ENCODE measurements around the gene FBXO31.

Gene FBXO31

DNA sequence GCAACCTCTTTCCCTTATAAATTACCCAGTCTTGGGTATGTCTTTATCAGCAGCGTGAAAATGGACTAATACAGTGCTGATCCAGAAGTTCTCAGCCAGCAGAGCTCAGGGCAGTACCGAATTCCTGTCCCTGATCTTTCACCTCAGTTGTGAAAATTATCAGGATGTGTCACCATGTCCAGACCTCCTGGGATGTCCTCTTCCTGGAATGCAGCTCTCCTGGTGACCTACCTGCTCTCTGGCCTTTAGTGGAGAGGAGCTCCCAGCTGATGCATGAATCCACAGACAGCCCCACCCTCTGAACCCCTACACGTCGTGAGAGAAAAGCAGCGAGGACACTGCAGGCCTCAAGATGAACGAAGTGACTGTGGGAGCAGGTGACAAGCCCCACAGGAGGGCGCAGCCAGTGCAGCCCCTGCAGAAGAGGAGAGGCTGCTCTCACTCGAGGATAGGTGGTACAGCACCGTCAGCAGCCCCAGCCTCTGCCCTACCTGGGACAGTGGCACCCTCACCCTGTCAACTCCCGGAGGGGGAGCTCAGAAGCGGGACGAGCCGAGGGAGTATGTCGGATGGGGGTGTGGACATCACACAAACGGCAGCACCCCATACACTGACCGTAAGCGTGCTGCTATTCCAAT, 44.4 kb downstream of the FBXO31 start:
- H3K27ac ChIP-seq, result no peak overlapping the region
- TF ChIP-seq, protein P1, sequence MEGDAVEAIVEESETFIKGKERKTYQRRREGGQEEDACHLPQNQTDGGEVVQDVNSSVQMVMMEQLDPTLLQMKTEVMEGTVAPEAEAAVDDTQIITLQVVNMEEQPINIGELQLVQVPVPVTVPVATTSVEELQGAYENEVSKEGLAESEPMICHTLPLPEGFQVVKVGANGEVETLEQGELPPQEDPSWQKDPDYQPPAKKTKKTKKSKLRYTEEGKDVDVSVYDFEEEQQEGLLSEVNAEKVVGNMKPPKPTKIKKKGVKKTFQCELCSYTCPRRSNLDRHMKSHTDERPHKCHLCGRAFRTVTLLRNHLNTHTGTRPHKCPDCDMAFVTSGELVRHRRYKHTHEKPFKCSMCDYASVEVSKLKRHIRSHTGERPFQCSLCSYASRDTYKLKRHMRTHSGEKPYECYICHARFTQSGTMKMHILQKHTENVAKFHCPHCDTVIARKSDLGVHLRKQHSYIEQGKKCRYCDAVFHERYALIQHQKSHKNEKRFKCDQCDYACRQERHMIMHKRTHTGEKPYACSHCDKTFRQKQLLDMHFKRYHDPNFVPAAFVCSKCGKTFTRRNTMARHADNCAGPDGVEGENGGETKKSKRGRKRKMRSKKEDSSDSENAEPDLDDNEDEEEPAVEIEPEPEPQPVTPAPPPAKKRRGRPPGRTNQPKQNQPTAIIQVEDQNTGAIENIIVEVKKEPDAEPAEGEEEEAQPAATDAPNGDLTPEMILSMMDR (conservative IDR thresholded peaks at IDR 0.05), result no peak

DNA sequence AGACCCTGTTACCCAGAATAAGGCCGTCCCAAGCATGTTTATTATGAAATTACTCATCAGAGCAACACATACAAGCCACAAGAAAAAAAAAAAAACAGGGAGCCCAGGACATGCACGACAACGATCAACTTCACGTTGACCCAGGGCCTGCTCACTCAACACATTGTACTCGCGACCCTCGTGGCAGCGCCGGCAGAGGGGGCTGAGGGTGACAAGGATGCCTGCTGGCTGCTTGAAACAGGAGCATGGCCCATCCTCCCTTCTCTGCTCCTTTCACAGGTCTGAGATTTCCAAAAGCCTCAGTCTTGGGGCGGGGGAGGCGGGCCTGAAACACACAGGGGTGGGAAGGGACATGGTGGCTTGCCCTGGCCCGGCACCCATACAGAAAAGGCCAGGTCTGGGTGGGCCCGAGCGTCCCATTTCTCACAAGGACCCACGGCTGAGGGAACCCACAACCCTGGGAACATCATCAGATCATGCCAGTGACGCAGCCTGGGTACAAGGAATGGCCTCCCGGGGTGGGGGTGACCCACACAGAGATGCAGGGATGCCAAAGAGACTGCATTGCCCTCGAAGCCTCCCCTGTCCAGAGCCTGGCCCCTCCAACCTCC, 45.3 kb downstream of the FBXO31 start:
- TF ChIP-seq, protein P1 (conservative IDR thresholded peaks at IDR 0.05), result no peak
- H3K27ac ChIP-seq, result no peak overlapping the region

DNA sequence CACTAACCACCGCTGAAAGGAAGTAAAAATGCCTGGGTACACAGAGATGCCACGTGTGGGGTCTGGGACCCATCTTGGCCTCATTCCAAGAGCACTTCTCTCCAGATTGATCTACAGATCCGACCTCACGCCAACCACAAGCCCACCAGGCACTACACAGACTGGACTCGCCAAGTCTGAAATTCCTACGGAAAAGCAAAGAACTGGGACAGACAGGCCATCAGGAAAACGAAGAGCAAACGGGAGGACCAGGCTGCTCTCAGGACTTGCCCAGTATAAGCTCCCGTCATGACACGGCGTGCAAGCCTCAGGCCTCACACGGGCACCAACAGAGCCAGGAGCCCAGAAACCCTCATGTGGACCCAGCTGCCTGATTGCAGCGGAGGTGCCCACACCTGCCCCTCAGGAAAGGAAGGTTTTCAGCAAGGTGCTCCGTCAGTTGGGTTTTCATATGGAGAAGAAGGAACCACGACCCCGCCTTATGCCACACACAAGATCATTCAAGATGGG, 46.3 kb downstream of the FBXO31 start:
- TF ChIP-seq, protein P1 (conservative IDR thresholded peaks at IDR 0.05), result no peak
- no peak overlapping the region for H3K27ac ChIP-seq

DNA sequence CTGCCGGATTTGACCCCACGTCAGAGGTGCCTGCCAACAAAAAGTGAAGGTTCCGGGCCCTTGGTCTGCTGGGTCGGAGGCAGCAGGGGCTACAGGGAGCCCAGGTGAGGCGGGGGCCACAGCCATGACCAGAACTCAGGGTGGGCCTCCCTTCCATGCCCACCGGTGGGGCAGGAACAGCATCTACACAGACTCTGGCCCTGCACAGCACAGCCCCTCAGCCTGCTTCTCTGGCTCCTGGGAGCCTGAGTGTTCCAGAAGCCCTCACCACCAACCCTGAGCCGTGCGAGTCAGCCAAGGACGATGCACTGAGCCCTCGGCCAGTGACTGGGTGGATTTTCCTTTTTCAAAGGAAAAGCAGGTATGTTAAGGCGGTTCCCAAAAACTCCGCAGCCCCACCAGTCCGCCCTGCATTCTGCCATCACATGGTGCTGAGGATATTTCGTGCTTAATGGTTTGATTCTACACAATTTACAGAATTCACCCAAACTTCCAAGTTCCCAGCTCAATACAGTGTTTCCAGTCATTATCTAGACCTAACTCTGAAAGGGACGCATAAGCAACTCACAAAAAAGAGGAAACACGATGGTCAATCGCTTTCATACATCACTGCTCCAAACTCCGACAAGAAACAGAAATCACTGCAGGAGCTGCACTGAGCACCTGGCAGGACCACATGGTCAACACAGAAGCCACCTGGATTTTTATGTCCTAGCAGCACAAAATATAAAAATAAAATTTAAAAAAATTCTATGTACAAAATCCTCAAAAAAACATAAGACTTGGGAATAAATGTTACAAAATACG, 46.9 kb downstream of the FBXO31 start:
- H3K27ac ChIP-seq, result no peak overlapping the region
- TF ChIP-seq, protein P1 (conservative IDR thresholded peaks at IDR 0.05), result no peak

DNA sequence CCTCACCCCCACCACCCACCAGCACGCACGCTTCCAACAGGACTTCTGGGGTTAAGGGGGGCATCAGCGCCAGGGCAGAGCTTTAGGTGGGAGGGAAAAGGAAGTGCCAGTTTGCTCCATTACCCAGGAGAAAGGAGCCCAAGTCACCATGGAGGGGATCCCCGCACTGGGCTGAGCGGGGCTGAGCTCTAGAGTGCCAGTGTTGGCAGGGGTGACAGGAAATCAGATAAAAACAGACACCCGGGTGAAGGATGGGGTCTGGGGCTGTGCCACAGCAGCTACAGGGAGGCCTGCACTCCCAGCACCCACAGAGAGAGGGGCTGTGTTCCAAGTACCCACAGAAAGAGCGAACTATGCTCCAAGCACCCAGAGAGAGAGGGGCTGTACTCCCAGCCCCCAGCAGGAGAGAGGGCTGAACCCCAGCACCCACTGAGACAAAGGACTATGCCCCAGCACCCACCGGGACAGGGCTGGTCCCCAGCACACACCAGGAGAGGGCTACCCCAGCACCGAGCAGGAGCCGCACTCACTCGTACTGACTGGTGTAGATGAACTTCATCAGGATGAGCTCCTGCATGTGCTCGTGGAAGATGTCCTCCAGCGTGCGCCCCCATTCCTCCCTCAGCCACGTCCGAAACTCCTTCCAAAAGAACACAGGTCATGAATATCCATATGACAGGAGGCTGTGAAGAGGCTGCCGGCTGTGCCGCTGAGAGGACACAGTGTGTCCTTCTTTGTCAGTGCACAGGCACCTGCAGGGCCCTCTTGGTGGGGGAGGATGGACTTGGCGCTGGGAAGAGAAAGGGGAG, 47.7 kb downstream of the FBXO31 start:
- no peak overlapping the region for H3K27ac ChIP-seq
- TF ChIP-seq, protein P1 (conservative IDR thresholded peaks at IDR 0.05), result no peak

DNA sequence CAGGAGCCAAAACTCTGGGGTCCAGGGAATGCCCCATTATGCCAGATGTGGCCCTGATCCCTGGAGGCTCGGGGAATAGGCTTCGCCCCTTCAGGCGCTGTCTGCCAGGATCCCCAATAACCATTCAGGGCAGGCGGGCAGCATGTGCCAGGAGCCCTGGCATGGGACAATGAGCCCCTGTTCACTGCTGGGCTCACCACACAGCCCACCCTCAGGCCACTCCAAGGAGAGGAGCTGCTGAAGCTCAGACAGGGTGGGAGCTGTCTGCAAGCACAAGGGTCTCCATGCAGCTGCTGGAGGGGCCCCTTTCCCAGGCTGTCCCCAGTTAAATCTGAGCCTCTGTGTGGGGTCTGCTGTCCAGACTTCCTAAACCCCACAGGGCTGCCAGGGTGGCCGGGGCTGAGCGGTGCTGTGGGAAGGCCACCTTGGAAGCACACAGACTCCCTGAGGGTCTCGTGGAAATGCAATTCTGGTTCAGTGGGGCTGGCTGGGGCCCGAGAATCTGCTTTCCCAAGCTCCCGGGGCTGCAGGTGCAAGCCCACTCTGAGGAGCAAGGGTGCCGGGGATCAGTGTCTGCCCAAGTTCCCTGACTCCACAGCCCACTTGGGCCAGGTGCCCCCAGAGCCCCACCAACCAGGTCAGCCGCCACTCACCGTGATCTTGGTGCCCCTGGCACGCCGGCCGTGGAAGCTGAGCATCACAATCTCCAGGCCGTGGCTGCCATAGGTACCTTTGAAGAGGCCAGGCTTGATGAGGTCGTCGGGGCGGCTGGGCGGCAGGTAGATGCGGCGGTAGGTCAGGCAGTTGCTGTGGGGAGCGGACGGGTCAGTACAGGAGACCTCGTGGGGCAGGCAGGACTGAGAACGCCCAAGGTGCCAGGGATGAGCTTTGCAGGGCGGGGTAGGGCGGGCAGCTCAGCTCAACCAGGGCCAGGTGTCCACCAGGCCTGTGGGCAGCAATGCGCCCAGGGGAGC, 48.6 kb downstream of the FBXO31 start:
- no peak overlapping the region for H3K27ac ChIP-seq
- TF ChIP-seq, protein P1 (conservative IDR thresholded peaks at IDR 0.05), result no peak
